Measurements from ENCODE around the gene MCF2L. TPM values are rescaled to one million over a fixed set of nuclear protein-coding genes. Genes with fewer than 3 reads are reported as not detected.
"Not testable (repeated sequence)": the region's sequence is repeated elsewhere in the genome, so short reads cannot be mapped to it uniquely, and the experiment has no call there.

The MCF2L gene
- total RNA-seq, 2 experiments from 2014 or later, result 13.0 to 13.5 TPM

DNA sequence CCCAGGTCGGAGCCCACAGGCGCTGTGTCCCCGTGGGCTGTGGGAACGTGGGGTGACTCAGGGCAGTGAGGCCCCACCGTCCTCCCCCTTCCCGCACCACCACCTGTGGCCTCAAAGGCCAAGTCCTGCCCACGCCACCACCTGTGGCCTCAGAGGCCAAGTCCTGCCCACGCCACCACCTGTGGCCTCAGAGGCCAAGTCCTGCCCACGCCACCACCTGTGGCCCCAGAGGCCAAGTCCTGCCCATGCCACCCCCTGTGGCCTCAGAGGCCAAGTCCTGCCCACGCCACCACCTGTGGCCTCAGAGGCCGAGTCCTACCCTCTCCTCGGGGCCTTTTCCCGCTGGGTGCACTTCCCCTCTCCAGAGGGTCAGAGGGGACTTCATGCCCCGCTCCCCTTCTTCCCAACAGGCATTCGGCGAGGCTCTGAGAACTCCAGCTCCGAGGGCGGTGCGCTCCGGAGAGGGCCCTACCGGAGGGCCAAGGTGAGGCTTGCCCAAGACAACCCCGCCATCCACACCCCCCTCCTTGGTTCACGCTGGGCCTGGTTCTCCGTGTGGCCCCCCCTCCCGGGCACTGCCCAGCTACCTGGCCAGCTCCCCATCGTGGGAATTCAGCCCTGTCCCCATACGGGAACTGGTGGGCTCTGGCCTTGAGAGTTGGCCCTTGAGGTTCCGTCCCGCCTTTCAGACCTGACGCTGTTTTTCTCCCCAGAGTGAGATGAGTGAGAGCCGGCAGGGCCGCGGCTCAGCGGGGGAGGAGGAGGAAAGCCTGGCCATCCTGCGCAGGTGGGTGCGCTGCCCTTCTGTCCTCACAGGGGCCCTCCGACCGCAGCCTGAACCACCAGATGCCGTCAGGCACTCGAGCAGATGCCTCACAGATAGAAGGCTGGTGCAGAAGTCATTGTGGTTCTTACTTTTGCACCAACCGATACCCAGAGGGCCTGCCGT lies 109.2 kb downstream of the MCF2L start:
- no peaks in the 10 kb centered on the region for H3K4me1 ChIP-seq (ENCODE audit: insufficient read depth, low read length)
- TF ChIP-seq, protein P1, sequence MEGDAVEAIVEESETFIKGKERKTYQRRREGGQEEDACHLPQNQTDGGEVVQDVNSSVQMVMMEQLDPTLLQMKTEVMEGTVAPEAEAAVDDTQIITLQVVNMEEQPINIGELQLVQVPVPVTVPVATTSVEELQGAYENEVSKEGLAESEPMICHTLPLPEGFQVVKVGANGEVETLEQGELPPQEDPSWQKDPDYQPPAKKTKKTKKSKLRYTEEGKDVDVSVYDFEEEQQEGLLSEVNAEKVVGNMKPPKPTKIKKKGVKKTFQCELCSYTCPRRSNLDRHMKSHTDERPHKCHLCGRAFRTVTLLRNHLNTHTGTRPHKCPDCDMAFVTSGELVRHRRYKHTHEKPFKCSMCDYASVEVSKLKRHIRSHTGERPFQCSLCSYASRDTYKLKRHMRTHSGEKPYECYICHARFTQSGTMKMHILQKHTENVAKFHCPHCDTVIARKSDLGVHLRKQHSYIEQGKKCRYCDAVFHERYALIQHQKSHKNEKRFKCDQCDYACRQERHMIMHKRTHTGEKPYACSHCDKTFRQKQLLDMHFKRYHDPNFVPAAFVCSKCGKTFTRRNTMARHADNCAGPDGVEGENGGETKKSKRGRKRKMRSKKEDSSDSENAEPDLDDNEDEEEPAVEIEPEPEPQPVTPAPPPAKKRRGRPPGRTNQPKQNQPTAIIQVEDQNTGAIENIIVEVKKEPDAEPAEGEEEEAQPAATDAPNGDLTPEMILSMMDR (IDR thresholded peaks at IDR 0.05), result no peak
- ATAC-seq (ENCODE audit: poor library complexity), result no peak
- CTCF ChIA-PET, result no interaction called here
- H3K27ac Mint-ChIP-seq, result no peak overlapping the region
- no peaks in the 10 kb centered on the region for H3K27me3 Mint-ChIP-seq
- H3K27ac ChIP-seq (ENCODE audit: low read depth in 1 of 2, low read length in 2 of 2), result no peak overlapping the region
- POLR2A ChIA-PET, result no interaction called here
- H3K9me3 Mint-ChIP-seq, result no peaks in the 10 kb centered on the region
- no peaks in the 10 kb centered on the region for H3K4me1 Mint-ChIP-seq (ENCODE audit: low read depth)
- H3K4me3 ChIP-seq (ENCODE audit: low read length), result no peak overlapping the region
- intact Hi-C loops (cut with DNase I, micrococcal nuclease), result no loop called here
- H3K4me3 Mint-ChIP-seq, result no peak overlapping the region
- no peaks in the 10 kb centered on the region for H3K9me3 ChIP-seq (ENCODE audit: control insufficient read depth in 1 of 2, insufficient read depth in 1 of 2, low read length in 2 of 2)
- peaks cover 19% of the 10 kb centered on the region for H3K36me3 Mint-ChIP-seq (ENCODE audit: low read depth)
- peaks cover 3% of the 10 kb centered on the region for H3K36me3 ChIP-seq (ENCODE audit: insufficient read depth, low read length)
- DNase-seq, result no peak
- H3K27me3 ChIP-seq (ENCODE audit: control insufficient read depth in 1 of 2, insufficient read depth in 2 of 2, low read length in 2 of 2), result no peaks in the 10 kb centered on the region

DNA sequence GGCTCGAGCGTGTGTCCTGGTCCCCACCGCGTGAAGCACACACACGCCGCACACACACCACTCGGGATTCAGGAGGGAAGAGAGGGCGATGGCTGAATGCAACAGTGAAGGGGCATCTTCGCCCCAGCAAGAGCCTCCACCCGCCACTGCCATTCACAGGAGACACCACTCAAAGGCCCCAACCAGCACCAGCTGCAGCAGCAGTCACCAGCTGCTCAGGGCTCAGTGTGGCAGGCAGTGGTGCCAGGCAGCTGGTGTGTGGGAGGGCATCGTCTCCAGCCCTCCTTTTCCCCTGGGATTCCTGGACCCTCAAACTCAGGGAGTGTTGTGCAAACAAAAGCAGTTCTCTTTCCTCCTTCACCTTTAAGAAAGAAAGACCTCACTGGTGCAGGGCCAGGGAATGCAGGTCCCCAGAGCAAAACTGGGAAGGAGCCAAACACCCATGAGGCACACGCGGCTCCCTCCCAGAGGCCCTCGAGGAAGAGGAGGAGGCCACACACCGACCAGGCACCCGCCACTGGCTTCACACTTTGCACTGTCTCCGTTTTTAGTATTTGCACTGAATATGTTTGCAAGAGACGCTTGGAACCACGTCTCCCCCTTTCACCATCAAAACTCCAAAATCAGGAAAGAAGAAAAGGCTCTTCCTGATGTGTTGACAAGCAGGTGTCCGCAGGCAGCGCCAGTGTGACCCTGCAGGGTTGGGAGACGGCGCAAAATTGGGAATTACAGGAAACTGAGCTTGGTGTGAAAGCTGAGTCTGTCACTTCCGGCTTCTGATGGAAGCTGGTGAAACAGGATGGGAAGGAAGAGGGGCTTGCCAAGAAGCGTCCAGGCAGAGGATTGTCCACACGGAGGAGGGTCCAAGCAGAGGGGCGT lies 110.1 kb downstream of the MCF2L start:
- Mint-ChIP-seq H3K36me3 (ENCODE audit: low read depth) (peaks cover 15% of the 10 kb centered on the region), H3K27ac (no peak overlapping the region), H3K9me3 (no peaks in the 10 kb centered on the region), H3K4me3 (no peak overlapping the region), H3K4me1 (ENCODE audit: low read depth) (no peaks in the 10 kb centered on the region), H3K27me3 (no peaks in the 10 kb centered on the region)
- H3K9me3 ChIP-seq (ENCODE audit: control insufficient read depth in 1 of 2, insufficient read depth in 1 of 2, low read length in 2 of 2), result no peaks in the 10 kb centered on the region
- POLR2A ChIA-PET, result no interaction called here
- CTCF ChIA-PET, result no interaction called here
- TF ChIP-seq, protein P1 (IDR thresholded peaks at IDR 0.05), result no peak
- H3K36me3 ChIP-seq (ENCODE audit: insufficient read depth, low read length), result peaks cover 3% of the 10 kb centered on the region
- no peaks in the 10 kb centered on the region for H3K27me3 ChIP-seq (ENCODE audit: control insufficient read depth in 1 of 2, insufficient read depth in 2 of 2, low read length in 2 of 2)
- intact Hi-C loops (cut with DNase I, micrococcal nuclease), result no loop called here
- no peak for ATAC-seq (ENCODE audit: poor library complexity)
- no peak overlapping the region for H3K4me3 ChIP-seq (ENCODE audit: low read length)
- H3K27ac ChIP-seq (ENCODE audit: low read depth in 1 of 2, low read length in 2 of 2), result no peak overlapping the region
- DNase-seq, result no peak
- no peaks in the 10 kb centered on the region for H3K4me1 ChIP-seq (ENCODE audit: insufficient read depth, low read length)

DNA sequence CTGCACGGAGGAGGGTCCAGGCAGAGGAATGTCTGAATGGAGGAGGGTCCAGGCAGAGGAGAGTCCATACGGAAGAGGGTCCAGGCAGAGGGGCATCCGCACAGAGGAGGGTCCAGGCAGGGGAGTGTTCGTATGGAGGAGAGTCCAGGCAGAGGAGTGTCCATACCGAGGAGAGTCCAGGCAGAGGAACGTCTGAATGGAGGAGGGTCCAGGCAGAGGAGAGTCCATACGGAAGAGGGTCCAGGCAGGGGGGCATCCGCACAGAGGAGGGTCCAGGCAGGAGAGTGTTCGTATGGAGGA lies 110.7 kb downstream of the MCF2L start:
- H3K9me3 Mint-ChIP-seq; H3K27me3 Mint-ChIP-seq; H3K4me1 ChIP-seq (ENCODE audit: insufficient read depth, low read length); H3K4me3 ChIP-seq (ENCODE audit: low read length); DNase-seq; CTCF ChIA-PET; POLR2A ChIA-PET; H3K9me3 ChIP-seq (ENCODE audit: control insufficient read depth in 1 of 2, insufficient read depth in 1 of 2, low read length in 2 of 2); ATAC-seq (ENCODE audit: poor library complexity); H3K27ac ChIP-seq (ENCODE audit: low read depth in 1 of 2, low read length in 2 of 2); H3K27ac Mint-ChIP-seq; intact Hi-C loops (cut with DNase I, micrococcal nuclease); H3K4me1 Mint-ChIP-seq (ENCODE audit: low read depth); H3K4me3 Mint-ChIP-seq; H3K27me3 ChIP-seq (ENCODE audit: control insufficient read depth in 1 of 2, insufficient read depth in 2 of 2, low read length in 2 of 2); H3K36me3 ChIP-seq (ENCODE audit: insufficient read depth, low read length): not testable (repeated sequence)
- H3K36me3 Mint-ChIP-seq (ENCODE audit: low read depth), result peaks cover 12% of the 10 kb centered on the region

Measured in CD4-positive, alpha-beta T cell (primary cell).